NCI-H1092 treated with DMSO at 0.1 percent for 48 hours (cell line): Measurements from ENCODE around the gene FGF14.
"Not testable (repeated sequence)": the region's sequence is repeated elsewhere in the genome, so short reads cannot be mapped to it uniquely, and the experiment has no call there.

Source experiments
- DNase-seq: peaks from one replicate; lab custom pipeline; 2025; lab: John Stamatoyannopoulos, UW

Gene FGF14

GRCh38 chr13:101866889-101867581 is 534.8 kb downstream of the FGF14 start:
- no peak for DNase-seq

- DNase-seq: no peak
Observed at GRCh38 chr13:101858860-101859259, 543.0 kb downstream of the FGF14 start.

GRCh38 chr13:101846701-101847100 is 555.1 kb downstream of the FGF14 start:
- no peak for DNase-seq

GRCh38 chr13:101846249-101846648 is 555.6 kb downstream of the FGF14 start:
- DNase-seq: no peak

GRCh38 chr13:101845245-101846020 is 556.4 kb downstream of the FGF14 start:
- no peak for DNase-seq

DNA sequence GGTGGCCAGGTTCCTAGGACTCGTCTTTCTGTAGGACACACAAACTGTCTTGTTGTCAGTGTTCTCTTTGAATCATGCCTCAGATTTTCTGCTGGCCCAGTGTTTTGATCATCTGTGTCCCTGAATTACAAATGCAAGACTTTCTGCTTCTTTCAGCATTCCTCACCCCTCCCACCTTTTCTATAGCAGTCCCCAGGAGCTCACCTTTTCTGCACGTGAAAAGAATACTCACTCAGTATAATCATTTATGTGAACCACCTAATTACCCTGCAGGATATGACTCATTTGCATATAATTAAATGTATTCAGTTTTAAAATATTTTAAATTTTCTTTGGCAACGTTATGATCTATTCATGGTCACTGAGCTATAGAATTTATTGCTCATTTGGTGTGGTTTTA is 560.1 kb downstream of the FGF14 start:
- no peak for DNase-seq

DNA sequence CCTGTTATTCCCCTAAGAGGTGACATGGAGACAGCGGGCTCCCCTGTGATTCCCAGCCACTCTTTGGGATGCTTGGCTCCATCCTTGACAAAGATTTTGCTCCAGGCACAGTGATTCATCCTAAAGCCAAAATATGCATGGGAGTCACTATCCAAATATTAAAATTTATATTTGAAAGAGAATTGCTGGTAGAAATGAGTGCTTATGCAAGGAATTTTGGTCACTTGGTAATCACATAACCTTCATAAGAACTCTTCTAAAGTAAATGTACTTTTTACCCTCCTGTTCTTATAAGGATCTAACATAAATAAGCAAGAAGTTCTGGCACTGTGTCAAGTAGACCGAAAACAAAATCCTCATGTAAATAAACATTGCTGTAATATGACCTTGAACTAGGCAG is 563.5 kb downstream of the FGF14 start:
- no peak for DNase-seq

- not testable (repeated sequence) for DNase-seq
Observed at GRCh38 chr13:101837778-101838177, 564.1 kb downstream of the FGF14 start.

DNA sequence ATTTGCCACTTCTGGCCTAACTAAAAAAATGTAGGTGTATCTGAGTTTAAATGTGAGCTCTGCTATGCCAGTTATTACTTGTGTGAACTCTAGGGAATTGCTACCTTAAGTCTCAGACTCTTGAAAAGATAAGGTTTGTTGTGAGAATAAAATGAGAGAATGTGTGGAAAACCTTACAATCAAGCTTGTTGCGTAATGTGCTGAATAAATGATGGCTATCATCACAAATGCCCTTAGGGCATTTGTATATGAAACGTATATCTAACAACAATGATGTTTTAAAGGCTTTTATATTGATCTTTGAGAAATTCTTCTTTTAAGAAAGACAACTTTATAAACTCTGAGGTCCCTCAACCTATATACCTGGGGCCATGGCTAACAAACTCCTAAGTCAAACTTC is 564.6 kb downstream of the FGF14 start:
- no peak for DNase-seq

GRCh38 chr13:101835920-101836319 is 565.9 kb downstream of the FGF14 start:
- no peak for DNase-seq

DNA sequence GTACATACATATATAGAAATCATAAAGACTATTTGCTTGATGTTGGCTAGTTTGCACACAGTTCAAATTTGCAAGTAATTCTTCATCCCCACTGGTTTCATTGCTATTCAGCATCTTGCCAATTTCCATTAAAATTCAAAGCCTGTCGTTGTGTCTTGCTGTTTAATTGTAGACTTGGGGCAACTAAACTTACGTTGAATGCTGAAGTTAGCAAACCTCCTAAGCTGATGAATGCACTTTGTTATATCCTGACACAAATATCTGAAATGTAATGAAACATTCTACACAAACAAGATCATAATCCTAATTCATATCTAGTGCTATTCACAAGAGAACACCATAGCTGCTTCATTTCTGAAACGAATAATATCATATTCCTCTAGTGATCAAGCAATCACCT is 568.2 kb downstream of the FGF14 start:
- DNase-seq: no peak

- no peak for DNase-seq
Observed at GRCh38 chr13:101830035-101830434, 571.8 kb downstream of the FGF14 start.

DNA sequence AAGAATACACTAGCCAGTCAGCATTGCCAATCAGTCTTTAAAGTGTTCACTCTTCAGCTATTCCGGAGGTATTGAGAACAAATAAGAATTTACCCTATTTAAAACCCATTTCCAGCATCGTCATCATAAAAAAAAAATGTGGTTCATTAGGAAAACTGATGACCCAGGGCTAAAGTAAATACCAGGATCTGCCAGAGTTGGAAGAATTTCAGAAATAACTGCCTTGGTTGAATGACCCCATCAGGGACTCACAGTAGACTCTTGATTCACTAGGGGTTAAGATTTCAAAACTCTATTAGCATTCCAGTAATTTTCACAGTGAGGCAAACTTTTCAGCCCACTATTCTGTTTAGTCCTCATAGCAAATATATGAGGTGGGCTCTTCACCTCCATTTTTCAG is 572.4 kb downstream of the FGF14 start:
- DNase-seq: no peak

DNA sequence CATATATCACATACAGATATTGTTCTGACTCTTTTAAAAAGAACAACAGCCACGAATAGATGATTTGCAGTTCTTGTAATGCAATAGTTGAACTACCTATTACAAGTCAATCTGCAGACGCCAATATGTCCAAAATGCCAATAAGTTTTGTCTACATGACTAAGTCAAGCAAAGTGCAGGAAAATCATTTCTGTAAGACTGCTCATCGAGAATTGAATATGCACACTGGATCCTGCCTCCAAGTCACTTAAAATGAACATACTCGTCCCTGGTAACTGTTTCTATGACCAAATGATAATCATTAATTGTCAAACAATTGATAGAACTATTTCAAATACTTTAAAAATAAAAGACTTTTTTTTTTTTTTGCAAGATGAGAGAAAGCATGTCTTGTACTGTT is 573.7 kb downstream of the FGF14 start:
- no peak for DNase-seq

GRCh38 chr13:101817898-101818297 is 584.0 kb downstream of the FGF14 start:
- DNase-seq: no peak

- no peak for DNase-seq
Observed at GRCh38 chr13:101811881-101812280, 590.0 kb downstream of the FGF14 start.

- DNase-seq: no peak
Observed at GRCh38 chr13:101811284-101811839, 590.5 kb downstream of the FGF14 start.

DNA sequence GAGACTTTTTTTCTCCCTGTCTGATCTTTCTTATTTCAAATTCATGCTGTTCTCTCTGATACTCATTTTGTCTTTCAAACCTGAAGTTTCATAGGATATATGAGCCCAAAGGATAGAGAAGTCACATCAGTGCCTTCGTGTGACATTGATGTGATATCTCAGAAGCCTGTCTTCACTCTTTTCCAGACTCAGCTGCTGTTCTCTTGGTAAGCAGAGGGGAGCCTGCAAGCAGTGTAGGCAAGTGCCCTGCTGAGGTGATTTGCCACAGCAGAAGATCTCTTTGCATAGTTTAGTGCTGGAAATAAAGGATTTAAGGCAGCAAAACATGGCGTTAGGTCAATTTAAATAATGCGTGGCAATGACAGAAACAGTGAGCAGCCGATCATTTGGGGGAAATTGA is 602.7 kb downstream of the FGF14 start:
- no peak for DNase-seq

- DNase-seq: no peak
Observed at GRCh38 chr13:101798437-101798836, 603.4 kb downstream of the FGF14 start.

DNA sequence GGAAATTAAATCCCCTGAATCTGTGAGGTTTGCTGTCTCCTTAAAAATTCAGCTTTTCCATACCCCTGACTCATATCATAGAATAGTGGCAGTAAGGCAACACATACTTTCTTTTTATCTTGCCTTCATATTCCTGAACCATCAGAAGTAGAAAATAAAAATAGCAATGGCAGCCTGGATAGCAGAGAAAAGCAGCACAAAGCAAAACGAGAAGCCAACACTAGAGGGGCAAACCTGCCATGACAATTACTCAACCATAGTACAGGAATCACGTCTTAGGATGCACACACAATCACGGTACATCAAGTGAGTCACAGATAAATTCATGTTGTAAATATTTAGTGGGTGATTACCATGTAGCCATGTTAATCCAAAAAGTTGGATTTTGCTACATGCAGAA is 606.4 kb downstream of the FGF14 start:
- DNase-seq: no peak

- DNase-seq: no peak
Observed at GRCh38 chr13:101795025-101795424, 606.8 kb downstream of the FGF14 start.

GRCh38 chr13:101792189-101792588 is 609.7 kb downstream of the FGF14 start:
- no peak for DNase-seq

- peak; percentile 78 for DNase-seq
Observed at GRCh38 chr13:101785858-101786257, 616.0 kb downstream of the FGF14 start.
